Measurements from ENCODE around the gene XIRP2. TPM values are rescaled to one million over a fixed set of nuclear protein-coding genes. Genes with fewer than 3 reads are reported as not detected.
"Not testable (repeated sequence)": the region's sequence is repeated elsewhere in the genome, so short reads cannot be mapped to it uniquely, and the experiment has no call there.

Gene XIRP2
- total and polyA plus RNA-seq, 10 of the 15 experiments (the other 5 are each of a cell fraction or from before 2014, with no cell fraction given): 0.03 TPM; not detected in 9

DNA sequence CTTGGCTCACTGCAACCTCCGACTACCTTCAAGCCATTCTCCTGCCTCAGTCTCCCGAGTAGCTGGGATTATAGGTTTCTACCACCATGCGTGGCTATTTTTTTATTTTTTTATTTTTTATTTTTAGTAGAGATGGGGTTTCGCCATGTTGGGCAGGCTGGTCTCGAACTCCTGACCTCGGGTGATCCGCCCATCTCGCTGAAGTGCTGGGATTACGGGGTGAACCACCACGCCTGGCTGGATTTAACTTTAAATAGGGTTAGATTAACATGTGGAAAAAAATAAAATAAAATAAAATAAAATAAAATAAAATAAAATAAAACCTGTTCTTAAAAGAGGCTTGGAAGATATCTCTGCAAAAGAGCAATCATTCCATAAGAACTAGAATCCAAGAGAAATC is 170.9 kb downstream of the XIRP2 start (continued):
- TF ChIP-seq, protein P1, sequence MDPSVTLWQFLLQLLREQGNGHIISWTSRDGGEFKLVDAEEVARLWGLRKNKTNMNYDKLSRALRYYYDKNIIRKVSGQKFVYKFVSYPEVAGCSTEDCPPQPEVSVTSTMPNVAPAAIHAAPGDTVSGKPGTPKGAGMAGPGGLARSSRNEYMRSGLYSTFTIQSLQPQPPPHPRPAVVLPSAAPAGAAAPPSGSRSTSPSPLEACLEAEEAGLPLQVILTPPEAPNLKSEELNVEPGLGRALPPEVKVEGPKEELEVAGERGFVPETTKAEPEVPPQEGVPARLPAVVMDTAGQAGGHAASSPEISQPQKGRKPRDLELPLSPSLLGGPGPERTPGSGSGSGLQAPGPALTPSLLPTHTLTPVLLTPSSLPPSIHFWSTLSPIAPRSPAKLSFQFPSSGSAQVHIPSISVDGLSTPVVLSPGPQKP (IDR thresholded peaks at IDR 0.05; ENCODE audit: low read depth, low read length): no peak

DNA sequence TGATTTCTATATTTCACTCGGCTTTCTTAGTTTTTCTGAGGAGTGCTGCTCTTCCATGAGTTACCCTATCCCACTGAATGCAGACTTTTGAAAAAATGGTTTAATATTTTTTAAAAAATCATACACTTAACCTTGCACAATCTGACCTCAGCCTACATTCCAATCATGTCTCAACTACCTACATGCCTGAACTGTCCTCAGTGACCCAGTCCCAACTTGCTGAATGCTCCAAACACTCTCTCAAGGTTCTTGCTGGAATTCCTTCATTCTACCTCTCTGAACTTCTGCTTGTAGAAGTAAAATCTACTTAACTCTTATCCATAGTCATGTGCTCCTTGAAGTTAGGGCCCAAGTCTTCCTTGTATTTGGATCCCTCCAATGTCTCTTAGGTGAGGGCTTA is 181.6 kb downstream of the XIRP2 start:
- WGBS (ENCODE audit: insufficient coverage, insufficient replicate concordance, low lambda C conversion rate, missing lambda C conversion rate): 0% methylated on average over 1 of the region's 1 CpG
- CTCF ChIA-PET: no interaction called here
- no peaks in the 10 kb centered on the region for H3K79me2 ChIP-seq (ENCODE audit: control insufficient read depth, insufficient read depth, low read length)
- RAD21 ChIA-PET (ENCODE audit: unreplicated experiment): no interaction called here
- no peaks in the 10 kb centered on the region for H3K36me3 ChIP-seq (ENCODE audit: control insufficient read depth in 2 of 2, insufficient read depth in 2 of 2, low read length in 1 of 2)
- POLR2A ChIA-PET: no interaction called here
- no peaks in the 10 kb centered on the region for H3K4me1 ChIP-seq (ENCODE audit: control insufficient read depth, insufficient read depth, low read length)
- no peak overlapping the region for H3K4me2 ChIP-seq (ENCODE audit: control insufficient read depth, insufficient read depth)
- SMC1A ChIA-PET (ENCODE audit: uncharacterized antibody, unreplicated experiment): no interaction called here
- TF ChIP-seq SUPT20H (IDR thresholded peaks at IDR 0.05; ENCODE audit: borderline replicate concordance, control insufficient read depth, low read depth, low read length) (no peak), CREM (IDR thresholded peaks at IDR 0.05; ENCODE audit: low read depth) (no peak), LARP7 (IDR thresholded peaks at IDR 0.05) (no peak)
- TF ChIP-seq, protein P2, sequence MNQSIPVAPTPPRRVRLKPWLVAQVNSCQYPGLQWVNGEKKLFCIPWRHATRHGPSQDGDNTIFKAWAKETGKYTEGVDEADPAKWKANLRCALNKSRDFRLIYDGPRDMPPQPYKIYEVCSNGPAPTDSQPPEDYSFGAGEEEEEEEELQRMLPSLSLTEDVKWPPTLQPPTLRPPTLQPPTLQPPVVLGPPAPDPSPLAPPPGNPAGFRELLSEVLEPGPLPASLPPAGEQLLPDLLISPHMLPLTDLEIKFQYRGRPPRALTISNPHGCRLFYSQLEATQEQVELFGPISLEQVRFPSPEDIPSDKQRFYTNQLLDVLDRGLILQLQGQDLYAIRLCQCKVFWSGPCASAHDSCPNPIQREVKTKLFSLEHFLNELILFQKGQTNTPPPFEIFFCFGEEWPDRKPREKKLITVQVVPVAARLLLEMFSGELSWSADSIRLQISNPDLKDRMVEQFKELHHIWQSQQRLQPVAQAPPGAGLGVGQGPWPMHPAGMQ (IDR thresholded peaks at IDR 0.05; ENCODE audit: borderline replicate concordance): no peak
- in situ Hi-C loops (cut with MboI): no loop called here
- H3K9me3 ChIP-seq (replicated peaks; ENCODE audit: control insufficient read depth, insufficient read depth, low read length): no peaks in the 10 kb centered on the region
- ATAC-seq: no peak
- no peak overlapping the region for H3K4me3 ChIP-seq
- BruUV-seq (replicated peaks): no TSS peak
- no peak for FAIRE-seq
- DNase-seq (ENCODE audit: low read depth, low spot score): no peak
- no peak overlapping the region for H3K27ac ChIP-seq (ENCODE audit: control insufficient read depth, insufficient read depth)
- H2AFZ ChIP-seq (ENCODE audit: control insufficient read depth, low read depth, low read length): no peak overlapping the region
- no peaks in the 10 kb centered on the region for H4K20me1 ChIP-seq (ENCODE audit: control insufficient read depth, insufficient read depth)
- H3K9ac ChIP-seq (ENCODE audit: control insufficient read depth, insufficient read depth, low read length): no peak overlapping the region
- H3K27me3 ChIP-seq (replicated peaks in 1 of 2; ENCODE audit: control insufficient read depth in 2 of 2, insufficient read depth in 2 of 2, low read length in 1 of 2): no peaks in the 10 kb centered on the region
- intact Hi-C loops (cut with micrococcal nuclease; ENCODE audit: unreplicated experiment): no loop called here

DNA sequence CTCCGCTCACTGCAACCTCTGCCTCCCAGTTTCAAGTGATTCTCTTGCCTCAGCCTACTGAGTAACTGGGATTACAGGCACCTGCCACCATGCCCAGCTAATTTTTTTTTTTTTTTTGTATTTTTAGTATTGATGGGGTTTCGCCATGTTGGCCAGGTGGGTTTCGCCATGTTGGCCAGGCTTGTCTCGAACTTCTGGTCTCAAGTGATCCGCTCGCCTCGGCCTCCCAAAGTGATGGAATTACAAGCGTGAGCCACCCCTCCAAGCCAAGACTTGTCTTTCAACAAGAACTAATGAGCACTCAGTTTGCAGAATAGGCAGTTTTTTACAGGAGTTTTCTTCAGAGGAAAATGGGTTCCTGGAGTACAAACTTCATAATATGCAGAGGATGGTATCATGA is 187.4 kb downstream of the XIRP2 start:
- in situ Hi-C loops (cut with MboI); H3K27me3 ChIP-seq (replicated peaks in 1 of 2; ENCODE audit: control insufficient read depth in 2 of 2, insufficient read depth in 2 of 2, low read length in 1 of 2); BruUV-seq (replicated peaks); POLR2A ChIA-PET; H4K20me1 ChIP-seq (ENCODE audit: control insufficient read depth, insufficient read depth); H3K9me3 ChIP-seq (replicated peaks; ENCODE audit: control insufficient read depth, insufficient read depth, low read length); H3K36me3 ChIP-seq (ENCODE audit: control insufficient read depth in 2 of 2, insufficient read depth in 2 of 2, low read length in 1 of 2); DNase-seq (ENCODE audit: low read depth, low spot score); H2AFZ ChIP-seq (ENCODE audit: control insufficient read depth, low read depth, low read length); SMC1A ChIA-PET (ENCODE audit: uncharacterized antibody, unreplicated experiment); RAD21 ChIA-PET (ENCODE audit: unreplicated experiment); H3K4me3 ChIP-seq; H3K9ac ChIP-seq (ENCODE audit: control insufficient read depth, insufficient read depth, low read length); intact Hi-C loops (cut with micrococcal nuclease; ENCODE audit: unreplicated experiment); H3K79me2 ChIP-seq (ENCODE audit: control insufficient read depth, insufficient read depth, low read length); FAIRE-seq; H3K4me2 ChIP-seq (ENCODE audit: control insufficient read depth, insufficient read depth); CTCF ChIA-PET; ATAC-seq; H3K4me1 ChIP-seq (ENCODE audit: control insufficient read depth, insufficient read depth, low read length); H3K27ac ChIP-seq (ENCODE audit: control insufficient read depth, insufficient read depth): not testable (repeated sequence)
- 66% methylated on average over 7 of the region's 8 CpGs for WGBS (ENCODE audit: insufficient coverage, insufficient replicate concordance, low lambda C conversion rate, missing lambda C conversion rate)

DNA sequence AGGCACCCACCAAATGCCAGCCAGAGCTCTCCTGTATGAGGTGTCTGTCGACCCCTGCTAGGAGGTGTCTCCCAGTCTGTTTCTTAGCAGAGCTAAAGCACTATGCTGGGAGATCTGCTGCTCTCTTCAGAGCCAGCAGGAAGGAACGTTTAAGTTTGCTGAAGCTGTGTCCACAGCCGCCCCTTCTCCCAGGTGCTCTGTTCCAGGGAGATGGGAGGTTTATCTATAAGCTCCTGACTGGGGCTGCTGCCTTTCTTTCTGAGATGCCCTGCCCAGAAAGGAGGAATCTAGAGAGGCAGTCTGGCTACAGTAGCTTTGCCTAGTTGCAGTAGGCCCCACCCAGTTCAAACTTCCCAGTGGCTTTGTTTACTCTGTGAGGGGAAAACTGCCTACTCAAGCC is 210.7 kb downstream of the XIRP2 start:
- CTCF ChIA-PET; H4K20me1 ChIP-seq (ENCODE audit: control insufficient read depth, insufficient read depth): not testable (repeated sequence)

More for the DNA sequence above, 210.7 kb downstream of the XIRP2 start:
- intact Hi-C loops (cut with micrococcal nuclease; ENCODE audit: unreplicated experiment); H3K79me2 ChIP-seq (ENCODE audit: control insufficient read depth, insufficient read depth, low read length); H3K9me3 ChIP-seq (replicated peaks; ENCODE audit: control insufficient read depth, insufficient read depth, low read length); FAIRE-seq; H3K4me3 ChIP-seq; SMC1A ChIA-PET (ENCODE audit: uncharacterized antibody, unreplicated experiment); H3K36me3 ChIP-seq (ENCODE audit: control insufficient read depth in 2 of 2, insufficient read depth in 2 of 2, low read length in 1 of 2); ATAC-seq; H3K4me2 ChIP-seq (ENCODE audit: control insufficient read depth, insufficient read depth); H2AFZ ChIP-seq (ENCODE audit: control insufficient read depth, low read depth, low read length); H3K27me3 ChIP-seq (replicated peaks in 1 of 2; ENCODE audit: control insufficient read depth in 2 of 2, insufficient read depth in 2 of 2, low read length in 1 of 2); H3K4me1 ChIP-seq (ENCODE audit: control insufficient read depth, insufficient read depth, low read length); BruUV-seq (replicated peaks); in situ Hi-C loops (cut with MboI); POLR2A ChIA-PET; DNase-seq (ENCODE audit: low read depth, low spot score); H3K9ac ChIP-seq (ENCODE audit: control insufficient read depth, insufficient read depth, low read length); RAD21 ChIA-PET (ENCODE audit: unreplicated experiment); H3K27ac ChIP-seq (ENCODE audit: control insufficient read depth, insufficient read depth): not testable (repeated sequence)
- 8% methylated on average over 3 of the region's 3 CpGs for WGBS (ENCODE audit: insufficient coverage, insufficient replicate concordance, low lambda C conversion rate, missing lambda C conversion rate)
